ENCODE data around the gene ALDH3B1. TPM values are rescaled to one million over a fixed set of nuclear protein-coding genes. Genes with fewer than 3 reads are reported as not detected.

ALDH3B1 gene
- total RNA-seq, 1 experiment from 2014 or later, result not detected

DNA sequence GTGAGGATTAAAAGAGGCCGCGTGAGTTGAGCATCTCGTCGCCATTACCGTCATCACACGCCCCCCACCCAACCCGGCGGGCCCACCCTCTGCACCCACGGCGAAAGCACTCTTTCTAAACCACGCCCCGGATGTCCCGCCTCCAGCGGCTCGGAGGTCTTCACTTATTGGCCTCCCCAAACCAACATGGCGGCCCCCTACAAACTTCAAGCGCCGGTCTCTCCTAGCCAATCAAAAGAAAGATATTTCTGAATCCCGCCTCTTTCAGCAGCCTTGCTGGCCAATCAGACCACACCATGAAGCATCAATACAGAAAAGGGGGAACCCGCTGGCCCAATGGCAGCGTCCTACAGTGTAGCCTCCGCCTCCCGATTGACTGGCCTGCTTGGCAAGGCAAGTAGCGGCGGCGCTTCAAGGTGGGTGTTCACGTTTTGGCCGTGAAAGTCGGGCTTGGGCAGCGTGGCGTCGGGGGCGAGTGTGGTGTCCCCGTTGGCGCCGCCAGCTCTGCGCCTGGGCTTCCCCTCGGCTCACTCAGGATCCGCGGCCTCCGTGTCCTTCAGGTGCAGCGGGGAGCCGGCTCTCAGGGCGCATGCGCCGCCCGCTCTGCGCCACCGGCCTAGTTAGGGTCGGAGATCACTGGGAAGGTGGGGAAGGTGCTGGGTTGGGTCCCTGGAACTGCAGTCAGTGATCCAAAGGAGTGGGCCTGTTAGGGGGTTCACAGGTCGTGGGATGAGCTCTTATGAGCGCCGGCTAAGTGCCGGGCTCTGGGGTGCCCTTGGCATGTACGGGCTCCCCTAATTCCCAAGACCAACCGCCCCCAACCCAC lies 20.4 kb downstream of the ALDH3B1 start, which contains the start of gene NDUFS8:
NDUFS8 (plus strand) TSS at position 364 of the 826 bp plus-strand sequence. CDS start 1,471 bp downstream, outside the sequence.
- Mint-ChIP-seq H3K36me3 (ENCODE audit: insufficient read depth in 1 of 3, low read depth in 3 of 3) (peaks cover 15 to 39% (median 31%) of the 10 kb centered on the region in 3 experiments; a peak in 6 of 7 replicates), H3K9me3 (no peaks in the 10 kb centered on the region), H3K4me1 (peaks cover 22 to 24% of the 10 kb centered on the region in 2 experiments), H3K27ac (peak within 1 kb of the TSS; percentile 83 to 99 (median 86); a peak in 6 of 7 replicates), H3K27me3 (ENCODE audit: low read depth) (no peaks in the 10 kb centered on the region), H3K4me3 (peak within 1 kb of the TSS; percentile 94 to 96)
- H3K79me1 ChIP-seq (ENCODE audit: insufficient read depth, low read depth, low read length, poor library complexity, severe bottlenecking), result peaks cover 5% of the 10 kb centered on the region
- TF ChIP-seq CTCF (conservative IDR thresholded peaks at IDR 0.05), result no peak
- H3T11ph ChIP-seq (ENCODE audit: low read length), result no peak within 1 kb of the TSS
- no peaks in the 10 kb centered on the region for H3K9me3 ChIP-seq (ENCODE audit: control insufficient read depth, low read depth, low read length)
- H3K56ac ChIP-seq (ENCODE audit: insufficient read length, low read depth, low read length), result no peak within 1 kb of the TSS
- no peak within 1 kb of the TSS for H2BK12ac ChIP-seq (ENCODE audit: insufficient read length, low read depth, low read length)
- no peak within 1 kb of the TSS for H3K4ac ChIP-seq (ENCODE audit: low read depth, low read length)
- no peaks in the 10 kb centered on the region for H3K79me2 ChIP-seq (ENCODE audit: insufficient read depth, low read length)
- no peak within 1 kb of the TSS for H2BK120ac ChIP-seq (ENCODE audit: low read depth, low read length, poor library complexity, severe bottlenecking)
- H4K8ac ChIP-seq (replicated peaks; ENCODE audit: insufficient read length, low read depth, low read length), result no peak within 1 kb of the TSS
- no peak within 1 kb of the TSS for H2BK20ac ChIP-seq (ENCODE audit: low read depth, low read length, poor library complexity, severe bottlenecking)
- H3K4me2 ChIP-seq (ENCODE audit: insufficient read depth, insufficient read length, low read length), result peak within 1 kb of the TSS; percentile 68
- H3K4me1 ChIP-seq (ENCODE audit: insufficient read depth, low read length), result no peaks in the 10 kb centered on the region; the same call in 1 of the 2 replicates
- no peak within 1 kb of the TSS for H3K23ac ChIP-seq (ENCODE audit: insufficient read length, low read depth, low read length)
- no CpG with 5 or more reads among the region's 56 CpGs for WGBS (ENCODE audit: extremely low coverage, insufficient read length, low lambda C conversion rate)
- no peak within 1 kb of the TSS for H2BK15ac ChIP-seq (ENCODE audit: low read depth, low read length)
- H2AFZ ChIP-seq (ENCODE audit: low read length), result no peak within 1 kb of the TSS
- H4K5ac ChIP-seq (ENCODE audit: insufficient read length, low read depth, low read length), result no peak within 1 kb of the TSS
- H3K23me2 ChIP-seq (ENCODE audit: insufficient read length, low read depth, low read length, poor library complexity, severe bottlenecking), result peaks cover 8% of the 10 kb centered on the region
- H3K14ac ChIP-seq (ENCODE audit: insufficient read depth, low read length), result peak within 1 kb of the TSS; percentile 89
- H3K18ac ChIP-seq (ENCODE audit: insufficient read length, low read depth, low read length), result peak within 1 kb of the TSS; percentile 86
- H4K91ac ChIP-seq (ENCODE audit: insufficient read length, low read depth, low read length), result no peak within 1 kb of the TSS
- no peak within 1 kb of the TSS for H2BK5ac ChIP-seq (ENCODE audit: insufficient read length, low read length)
- no peaks in the 10 kb centered on the region for H3K27me3 ChIP-seq (ENCODE audit: insufficient read depth, low read length)
- peak; percentile 99 for DNase-seq
- H3K27ac ChIP-seq (ENCODE audit: insufficient read length, low read depth, low read length), result no peak within 1 kb of the TSS
- H4K20me1 ChIP-seq (ENCODE audit: control insufficient read depth, insufficient read depth, insufficient read length), result no peaks in the 10 kb centered on the region
- H2AK5ac ChIP-seq (ENCODE audit: insufficient read length, low read length), result no peak within 1 kb of the TSS
- peak within 1 kb of the TSS; percentile 88 for H3K9ac ChIP-seq (ENCODE audit: extremely low read depth, insufficient read length, low read length)

All from H9 (cell line).